Mucosa of descending colon (tissue), 3 donors: Measurements from ENCODE around the gene WDR86. TPM values are rescaled to one million over a fixed set of nuclear protein-coding genes. Genes with fewer than 3 reads are reported as not detected.

Experiments used
- ATAC-seq: fragments of 200-7000 bp; cut with Tn5 transposase; one replicate; pipeline ENCODE4 v1.9.1; 2020; ENCODE audit warnings: mild to moderate bottlenecking, moderate library complexity
- DNase-seq, 3 donors: peaks; one replicate each; pipeline ENCODE4 v3.0.0-alpha.2; 2020
- H3K36me3 ChIP-seq: fragments of 200-600 bp; one replicate; pipeline ENCODE4 v1.8.0; 2021; ENCODE audit warnings: low read depth, mild to moderate bottlenecking
- H3K4me1 ChIP-seq: fragments of 200-600 bp; one replicate; pipeline ENCODE4 v1.8.0; 2021; ENCODE audit warnings: low read depth, mild to moderate bottlenecking
- H3K4me3 ChIP-seq: fragments of 200-600 bp; one replicate; pipeline ENCODE4 v1.8.0; 2021; ENCODE audit warnings: mild to moderate bottlenecking
- H3K9me3 ChIP-seq: fragments of 200-600 bp; one replicate; pipeline ENCODE4 v1.8.0; 2021; ENCODE audit warnings: mild to moderate bottlenecking
- CTCF ChIP-seq: fragments of 200-600 bp; IDR thresholded peaks from one replicate; pipeline ENCODE4 v1.8.0; 2022; ENCODE audit warnings: antibody characterized with exemption, mild to moderate bottlenecking
- intact Hi-C, 2 donors: fragments of 100-400 bp; cut with DNase I in 1 of 2; cut with micrococcal nuclease in 1 of 2; formaldehyde crosslinking; loops; one replicate each; pipeline versions ENCODE4 v1.11.0 to v1.11.1; 2022; cut with DNase I, micrococcal nuclease
- total RNA-seq, 3 donors: library from RNA; stranded (reverse); fragmentation: NEBNext Ultra II Directional in 2 of 3; extraction: Animal tissue kit (Norgen Biotek cat#: 25700) in 2 of 3; gene quantifications; one replicate each; pipeline versions ENCODE4 v1.2.1 to v1.2.4, GENCODE V29; 2021 to 2023
- donor health status: DM: no; HTN: no; CAD: no; lungs with moderate emphysema.
- donor health status: DM: no; HTN: no; CAD: no.
- donor health status: DM: no; HTN: yes; CAD: no.

The WDR86 gene
- total RNA-seq, 3 donors from 2014 or later = 0.38 to 16.6 (median 1.2) TPM

GRCh38 chr7:151431281-151431767, 21.5 kb upstream of the WDR86 start:
- DNase-seq = no peak
- H3K4me3 ChIP-seq = no peak overlapping the region
- no peak for ATAC-seq
- H3K4me1 ChIP-seq = peaks cover 4% of the 10 kb centered on the region
- no peaks in the 10 kb centered on the region for H3K9me3 ChIP-seq
- no peaks in the 10 kb centered on the region for H3K36me3 ChIP-seq
- TF ChIP-seq CTCF = no peak
- intact Hi-C loops = no loop called here

GRCh38 chr7:151430391-151431205, 20.8 kb upstream of the WDR86 start:
- Histone ChIP-seq H3K9me3 (no peaks in the 10 kb centered on the region), H3K4me1 (peaks cover 4% of the 10 kb centered on the region)
- DNase-seq = no peak

GRCh38 chr7:151429560-151430331, 19.9 kb upstream of the WDR86 start:
- Histone ChIP-seq H3K4me1 (peaks cover 4% of the 10 kb centered on the region), H3K4me3 (no peak overlapping the region), H3K9me3 (no peaks in the 10 kb centered on the region), H3K36me3 (no peaks in the 10 kb centered on the region)
- ATAC-seq = peak; percentile 52
- peak in 2 of 3 donors; percentile 24 to 55 for DNase-seq
- no peak for TF ChIP-seq CTCF
- intact Hi-C loops = no loop called here

More at GRCh38 chr7:151430391-151431205, 20.8 kb upstream of the WDR86 start:
- Histone ChIP-seq H3K4me3 (no peak overlapping the region), H3K36me3 (no peaks in the 10 kb centered on the region)
- intact Hi-C loops = no loop called here
- no peak for TF ChIP-seq CTCF
- ATAC-seq = no peak

- DNase-seq (no peak), ATAC-seq (no peak)
- H3K4me1 ChIP-seq = peaks cover 4% of the 10 kb centered on the region
- H3K36me3 ChIP-seq = no peaks in the 10 kb centered on the region
- H3K4me3 ChIP-seq = no peak overlapping the region
- intact Hi-C loops = no loop called here
- H3K9me3 ChIP-seq = no peaks in the 10 kb centered on the region
- TF ChIP-seq CTCF = no peak
Measured at GRCh38 chr7:151429237-151429559, 19.4 kb upstream of the WDR86 start.

GRCh38 chr7:151428378-151429236, 18.8 kb upstream of the WDR86 start:
- no peak for TF ChIP-seq CTCF

More at GRCh38 chr7:151428378-151429236, 18.8 kb upstream of the WDR86 start:
- no peaks in the 10 kb centered on the region for H3K36me3 ChIP-seq
- no peaks in the 10 kb centered on the region for H3K9me3 ChIP-seq
- no peak overlapping the region for H3K4me3 ChIP-seq
- intact Hi-C loops = no loop called here
- DNase-seq (peak in 1 of 3 donors; percentile 28), ATAC-seq (no peak)
- peaks cover 4% of the 10 kb centered on the region for H3K4me1 ChIP-seq
